GM21381 (cell line): ENCODE measurements around the gene NIBAN1.

Experiments used
- ATAC-seq: cut with Tn5 transposase; IDR thresholded peaks from one replicate; pipeline ENCODE4 v1.9.1; 2021; ENCODE audit warnings: mild to moderate bottlenecking, moderate library complexity; ENCODE audit not compliant: unreplicated experiment

NIBAN1 gene

DNA sequence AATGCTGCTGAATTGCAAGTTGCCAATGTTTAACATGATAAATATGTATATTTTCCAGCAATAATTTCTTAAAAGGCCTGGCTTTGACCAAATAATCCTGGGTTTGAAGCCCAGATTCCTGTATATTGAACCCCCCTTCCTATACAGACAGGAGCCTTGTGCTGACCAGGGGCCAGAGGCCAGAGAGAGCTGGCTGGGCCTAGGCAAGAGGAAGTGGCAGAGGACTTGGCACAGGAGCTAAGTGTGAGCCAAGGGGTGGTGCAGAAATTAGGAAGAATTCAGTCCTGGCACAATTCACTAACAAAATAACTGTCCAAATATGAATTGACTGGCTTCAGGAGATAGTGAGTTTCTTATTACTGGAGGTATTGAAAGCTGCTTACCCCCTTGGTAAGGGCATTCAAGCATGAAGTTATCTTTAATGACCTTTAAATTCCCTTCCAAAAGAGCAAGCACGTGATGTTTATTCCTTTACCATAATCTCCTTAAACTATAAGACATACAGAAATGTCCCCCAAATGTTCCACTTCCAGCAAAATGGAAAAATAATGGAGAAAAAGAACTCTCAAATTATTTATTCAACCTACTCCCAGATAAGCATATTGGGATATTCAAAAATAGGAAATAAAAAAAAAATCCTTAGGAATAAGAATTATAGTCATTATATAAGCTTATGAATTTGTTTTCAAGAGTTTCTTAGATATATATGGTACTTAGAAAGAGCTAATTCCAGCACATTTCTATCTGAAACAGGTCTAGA is 26.6 kb downstream of the NIBAN1 start:
- ATAC-seq: no peak

GRCh38 chr1:184945678-184946412 is 28.5 kb downstream of the NIBAN1 start:
- ATAC-seq: no peak

- peak; percentile 68 for ATAC-seq
Measured at GRCh38 chr1:184945029-184945428, 29.3 kb downstream of the NIBAN1 start.

DNA sequence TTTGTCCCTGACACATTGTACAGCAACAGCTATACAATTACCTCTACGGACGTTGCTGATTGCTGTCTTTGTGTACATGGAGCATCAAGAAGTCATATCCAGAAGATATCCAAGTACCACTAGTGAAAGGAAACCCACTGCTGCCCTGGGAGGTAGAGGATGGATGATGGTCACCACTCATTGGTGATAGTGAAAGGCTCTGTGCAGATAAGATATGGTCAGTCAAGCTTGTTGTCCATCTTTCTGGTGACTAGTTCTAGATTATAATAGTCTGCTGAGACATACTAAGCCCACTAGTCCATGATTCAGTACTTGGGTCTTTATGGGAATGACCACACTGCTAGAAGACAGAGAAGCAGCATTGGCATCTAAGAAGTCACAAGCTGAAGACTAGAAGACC is 30.3 kb downstream of the NIBAN1 start:
- ATAC-seq: no peak

GRCh38 chr1:184941735-184942134 is 32.6 kb downstream of the NIBAN1 start:
- ATAC-seq: peak; percentile 46

- ATAC-seq: no peak
Measured at GRCh38 chr1:184941410-184941733, 32.9 kb downstream of the NIBAN1 start.

DNA sequence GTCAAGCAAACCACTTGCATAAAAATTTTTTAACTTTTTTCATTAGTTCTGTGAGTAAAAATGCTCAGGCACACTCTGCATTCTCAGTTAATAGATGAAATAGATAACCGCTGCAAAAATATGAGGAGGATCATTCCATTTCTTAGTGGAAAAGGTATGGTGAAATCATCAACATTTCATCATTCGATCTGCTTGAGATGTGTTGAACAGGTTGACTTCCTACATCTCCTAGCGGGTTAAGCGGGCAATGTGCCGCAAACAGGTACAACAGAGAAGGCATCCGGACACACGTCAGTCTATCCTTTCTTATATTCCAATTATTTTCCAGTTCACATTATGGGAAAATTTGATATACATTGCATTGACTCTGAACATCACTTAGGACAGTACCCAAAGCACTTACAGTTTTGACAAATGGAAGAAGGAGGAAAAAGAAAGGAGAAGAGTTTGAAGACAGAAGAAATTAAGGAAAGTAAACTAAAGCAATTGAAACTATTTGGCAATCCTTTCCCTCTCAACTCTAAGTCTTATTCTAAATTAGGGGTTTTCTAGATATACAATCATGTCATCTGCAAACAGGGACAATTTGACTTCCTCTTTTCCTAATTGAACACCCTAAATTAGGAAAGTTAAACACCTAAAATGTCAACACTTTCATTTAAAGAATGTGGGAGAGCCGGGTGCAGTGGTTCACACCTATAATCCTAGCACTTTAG is 33.5 kb downstream of the NIBAN1 start:
- no peak for ATAC-seq

DNA sequence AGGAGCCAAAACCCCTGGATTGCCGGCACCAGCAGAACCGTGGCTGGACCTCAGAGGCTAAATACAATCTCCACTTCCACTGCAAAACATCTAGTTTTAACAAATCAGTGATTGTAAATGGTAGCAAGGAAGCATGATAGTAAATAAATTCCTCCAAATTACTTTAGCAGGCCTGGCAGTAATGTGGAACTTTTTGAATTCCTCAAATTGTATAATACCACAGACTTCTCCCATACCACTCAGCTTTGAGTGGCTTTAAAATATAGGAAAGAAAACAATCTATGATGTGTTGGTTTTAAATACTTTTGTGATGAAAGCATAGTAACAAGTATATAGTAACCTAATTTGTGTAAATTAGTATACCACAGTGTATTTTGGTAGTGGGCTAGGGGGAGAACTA is 34.1 kb downstream of the NIBAN1 start:
- no peak for ATAC-seq

GRCh38 chr1:184937729-184938128 is 36.6 kb downstream of the NIBAN1 start:
- no peak for ATAC-seq

DNA sequence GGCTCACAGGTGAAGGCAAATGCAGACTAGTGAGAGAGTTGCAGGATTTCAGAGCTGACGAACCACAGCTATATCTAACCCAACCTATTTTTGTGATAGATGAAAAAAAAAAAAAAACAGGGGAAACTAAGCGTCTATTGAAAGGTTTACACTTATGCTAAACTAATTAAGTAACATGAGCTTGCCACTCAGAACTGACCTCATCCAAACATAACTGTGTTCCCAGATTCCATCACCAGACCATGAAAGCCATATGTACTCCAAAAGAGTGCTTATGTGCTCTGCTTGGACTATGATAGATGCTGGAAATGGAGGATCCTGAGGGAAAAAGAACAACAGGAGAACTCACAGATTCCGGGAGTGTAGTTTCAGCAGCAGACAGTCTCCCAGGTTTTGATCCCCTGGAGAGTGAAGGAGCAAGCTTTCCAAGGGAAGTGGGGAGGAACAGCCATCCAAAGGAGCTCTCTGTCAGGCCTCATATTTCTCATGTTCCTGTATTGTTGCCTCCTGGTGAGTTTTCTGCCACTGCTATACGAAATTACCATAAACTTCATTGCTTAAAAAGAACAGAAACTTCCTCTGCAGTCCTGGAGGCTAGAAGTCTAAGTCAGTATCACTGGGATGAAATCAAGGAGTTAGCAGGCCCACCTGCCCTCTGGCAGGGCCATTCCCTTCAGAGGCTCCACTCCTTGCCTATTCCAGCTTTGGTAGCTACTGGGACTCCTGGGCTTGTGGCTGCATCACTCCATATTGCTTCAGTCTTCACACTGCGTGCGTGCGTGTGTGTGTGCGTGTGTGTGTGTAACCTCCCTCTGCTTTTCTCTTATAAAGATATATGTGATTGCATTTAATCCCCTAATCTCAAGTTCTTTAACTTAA is 38.1 kb downstream of the NIBAN1 start:
- ATAC-seq: no peak

GRCh38 chr1:184933944-184934343 is 40.4 kb downstream of the NIBAN1 start:
- no peak for ATAC-seq

DNA sequence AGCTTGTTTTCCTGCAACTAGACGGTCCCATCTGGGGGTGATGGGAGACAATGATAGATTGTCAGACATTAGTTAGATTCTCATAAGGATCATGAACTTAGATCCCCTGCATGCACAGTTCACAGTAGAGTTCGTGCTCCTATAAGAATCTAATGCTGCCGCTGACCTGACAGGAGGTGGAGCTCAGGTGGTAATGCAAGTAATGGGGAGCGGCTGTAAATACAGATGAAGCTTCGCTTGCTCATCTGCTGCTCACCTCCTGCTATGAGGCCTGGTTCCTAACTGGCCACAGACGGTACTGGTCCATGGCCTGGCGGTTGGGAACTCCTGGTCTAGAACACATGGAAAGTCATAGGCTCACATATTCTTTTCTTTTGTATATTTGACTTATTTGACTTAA is 42.0 kb downstream of the NIBAN1 start:
- ATAC-seq: no peak

DNA sequence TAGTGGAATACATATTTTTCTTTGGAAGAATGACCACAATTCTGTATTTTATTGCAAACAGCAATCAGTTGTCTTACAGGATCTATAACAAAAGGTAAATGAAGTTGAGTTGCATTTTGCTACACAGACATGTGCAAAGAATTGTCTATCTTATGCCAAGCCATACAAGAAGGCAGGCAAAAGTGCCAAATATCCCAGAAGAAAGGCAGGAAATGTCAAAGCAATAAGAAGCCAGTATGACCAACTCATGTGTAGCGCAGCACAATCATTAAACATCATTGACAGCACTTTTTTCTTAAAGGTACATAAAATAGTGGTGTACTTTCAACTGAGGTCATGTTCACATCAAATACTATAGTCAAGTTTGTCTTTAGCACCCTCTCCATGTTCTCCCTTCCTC is 42.7 kb downstream of the NIBAN1 start:
- no peak for ATAC-seq

DNA sequence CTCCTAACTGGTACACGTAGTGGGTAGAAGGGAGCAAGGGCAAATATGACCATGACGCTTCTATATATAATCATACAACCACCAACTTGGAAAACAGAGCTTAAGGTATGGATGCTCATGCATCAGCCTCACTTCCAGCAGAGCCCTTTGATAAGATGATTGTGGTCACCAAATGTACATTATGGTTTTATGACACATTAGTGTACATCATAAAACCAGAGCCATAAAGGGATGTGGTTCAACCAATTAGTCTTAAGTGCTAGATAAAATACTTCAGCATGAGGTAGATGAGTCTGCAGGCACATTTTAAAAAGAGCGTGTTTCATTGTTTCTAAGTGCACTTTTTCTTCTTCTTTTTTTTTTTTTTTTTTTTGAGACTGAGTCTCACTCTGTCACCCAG is 43.7 kb downstream of the NIBAN1 start:
- ATAC-seq: no peak

DNA sequence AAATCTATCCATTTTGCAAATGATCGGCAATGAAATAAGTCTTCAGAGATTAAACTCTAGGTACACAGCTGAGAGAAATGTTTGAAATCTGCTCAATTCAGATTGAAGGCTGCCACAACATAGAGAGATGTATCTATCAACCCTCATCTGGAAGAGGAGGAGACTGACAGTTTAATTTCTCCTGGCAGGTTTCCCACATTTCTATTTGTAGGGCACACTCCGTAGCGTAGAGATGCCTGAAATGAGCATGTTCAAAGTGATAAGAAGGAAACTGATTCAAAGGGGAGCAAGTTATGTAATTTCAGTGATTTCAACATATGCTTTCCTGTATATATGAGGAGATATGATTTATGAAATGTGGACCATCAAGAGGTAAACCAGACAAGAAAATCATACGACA is 44.1 kb downstream of the NIBAN1 start:
- no peak for ATAC-seq

DNA sequence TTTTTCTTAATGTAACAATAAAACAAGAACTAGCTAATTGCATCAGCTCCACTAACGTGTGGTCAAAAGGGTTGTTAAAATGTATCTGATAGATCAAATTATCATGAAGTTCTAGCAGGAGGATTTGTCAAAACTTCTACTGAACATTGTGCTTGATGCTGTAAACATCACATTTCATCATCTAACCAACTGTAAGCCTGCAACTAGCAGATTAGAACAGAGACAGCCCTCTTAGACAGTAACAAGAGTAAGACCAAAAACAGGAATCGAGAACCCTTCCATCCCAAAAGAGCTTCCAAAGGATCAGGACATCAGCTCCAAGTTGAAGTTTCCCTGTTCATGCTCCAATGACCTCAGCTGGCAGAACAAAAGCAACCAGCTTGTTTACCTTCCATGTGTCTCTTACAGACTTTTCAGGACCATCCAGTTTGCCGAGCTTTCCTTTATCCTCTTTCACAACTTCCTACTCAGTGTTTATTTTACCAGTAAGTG is 44.6 kb downstream of the NIBAN1 start:
- no peak for ATAC-seq

DNA sequence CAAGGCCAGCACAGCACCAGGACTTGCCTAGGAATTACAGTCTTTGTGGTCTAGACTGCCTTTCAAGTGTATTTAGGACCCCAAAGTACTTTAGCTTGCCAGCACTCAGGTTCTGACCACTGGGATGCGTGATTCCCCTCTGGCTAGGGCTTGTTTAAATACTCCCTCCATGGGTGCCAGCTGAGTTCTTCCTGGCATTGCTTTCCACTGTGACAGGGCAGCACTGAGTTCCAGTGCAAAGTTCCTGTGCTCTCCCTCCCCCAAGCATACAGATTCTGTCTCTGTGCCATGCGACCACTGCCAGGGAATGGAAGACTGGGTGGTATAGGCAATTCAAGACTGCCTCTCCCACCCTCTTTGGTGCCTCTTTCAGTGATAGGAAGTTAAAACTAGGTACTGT is 45.9 kb downstream of the NIBAN1 start:
- ATAC-seq: no peak
